WERI-Rb-1 (cell line): ENCODE data around the gene GRPEL1.

Experiments
- DNase-seq: peaks from one replicate; pipeline ENCODE4 v3.0.0-alpha.2; 2020
- H3K27ac ChIP-seq: fragments of 250-450 bp; sonication (Bioruptor Pico); 2 replicates; pipeline ENCODE4 v1.5.1; 2020; ENCODE audit warnings: mild to moderate bottlenecking, moderate library complexity
- H3K27me3 ChIP-seq: fragments of 250-450 bp; sonication (Bioruptor Pico); 2 replicates; pipeline ENCODE4 v1.5.1; 2021; ENCODE audit warnings: mild to moderate bottlenecking, low read depth, moderate library complexity; ENCODE audit not compliant: insufficient read depth, severe bottlenecking
- H3K36me3 ChIP-seq: fragments of 250-450 bp; sonication (Bioruptor Pico); 2 replicates; pipeline ENCODE4 v1.5.1; 2020; ENCODE audit warnings: mild to moderate bottlenecking, moderate library complexity
- H3K4me3 ChIP-seq: 2 replicates; pipeline ENCODE4 v1.5.1; 2011; ENCODE audit warnings: low read depth, mild to moderate bottlenecking, control low read depth, low read length
- H3K9me3 ChIP-seq: fragments of 250-450 bp; sonication (Bioruptor Pico); 2 replicates; pipeline ENCODE4 v1.5.1; 2021; ENCODE audit warnings: mild to moderate bottlenecking, moderate library complexity; ENCODE audit not compliant: severe bottlenecking
- CTCF ChIP-seq: IDR thresholded peaks from 2 replicates; pipeline ENCODE4 v1.5.1; 2011; ENCODE audit warnings: low read depth, mild to moderate bottlenecking, control low read depth, inconsistent platforms, low read length

Gene GRPEL1

GRCh38 chr4:7025040-7025602 lies 42.7 kb downstream of the GRPEL1 start:
- DNase-seq = no peak
- TF ChIP-seq CTCF = no peak
- H3K27ac ChIP-seq = no peak overlapping the region
- peaks cover 42% of the 10 kb centered on the region for H3K36me3 ChIP-seq
- no peak overlapping the region for H3K4me3 ChIP-seq
- no peaks in the 10 kb centered on the region for H3K27me3 ChIP-seq
- H3K9me3 ChIP-seq = no peaks in the 10 kb centered on the region

- H3K27ac ChIP-seq = no peak overlapping the region
- TF ChIP-seq CTCF = no peak
- H3K4me3 ChIP-seq = no peak overlapping the region
- H3K9me3 ChIP-seq = no peaks in the 10 kb centered on the region
- no peaks in the 10 kb centered on the region for H3K27me3 ChIP-seq
- H3K36me3 ChIP-seq = peaks cover 38% of the 10 kb centered on the region
- DNase-seq = no peak
Measured at GRCh38 chr4:7024336-7024890, 43.5 kb downstream of the GRPEL1 start.

GRCh38 chr4:7023901-7024300 lies 44.0 kb downstream of the GRPEL1 start:
- no peak for DNase-seq
- Histone ChIP-seq H3K27ac (no peak overlapping the region), H3K36me3 (peaks cover 38% of the 10 kb centered on the region), H3K27me3 (no peaks in the 10 kb centered on the region), H3K4me3 (no peak overlapping the region), H3K9me3 (no peaks in the 10 kb centered on the region)
- no peak for TF ChIP-seq CTCF

GRCh38 chr4:7023486-7023885 lies 44.4 kb downstream of the GRPEL1 start:
- TF ChIP-seq CTCF = no peak
- H3K27ac ChIP-seq = no peak overlapping the region
- no peaks in the 10 kb centered on the region for H3K27me3 ChIP-seq
- H3K9me3 ChIP-seq = no peaks in the 10 kb centered on the region
- H3K36me3 ChIP-seq = peaks cover 38% of the 10 kb centered on the region
- no peak overlapping the region for H3K4me3 ChIP-seq
- no peak for DNase-seq

- no peak for DNase-seq
- Histone ChIP-seq H3K27ac (no peak overlapping the region), H3K4me3 (no peak overlapping the region), H3K36me3 (peaks cover 49% of the 10 kb centered on the region), H3K9me3 (no peaks in the 10 kb centered on the region), H3K27me3 (no peaks in the 10 kb centered on the region)
- TF ChIP-seq CTCF = no peak
Measured at GRCh38 chr4:7021930-7022664, 45.8 kb downstream of the GRPEL1 start.

- peaks cover 49% of the 10 kb centered on the region for H3K36me3 ChIP-seq
- no peak for TF ChIP-seq CTCF
- H3K27me3 ChIP-seq = no peaks in the 10 kb centered on the region
- H3K4me3 ChIP-seq = no peak overlapping the region
- DNase-seq = no peak
- no peak overlapping the region for H3K27ac ChIP-seq
- no peaks in the 10 kb centered on the region for H3K9me3 ChIP-seq
Measured at GRCh38 chr4:7021355-7021754, 46.5 kb downstream of the GRPEL1 start.
